ENCODE measurements around the gene IMP3. TPM values are rescaled to one million over a fixed set of nuclear protein-coding genes. Genes with fewer than 3 reads are reported as not detected.
"Not testable (repeated sequence)": the region's sequence is repeated elsewhere in the genome, so short reads cannot be mapped to it uniquely, and the experiment has no call there.

IMP3 gene
- 127 and 153 TPM in 2 replicates for total RNA-seq (2014; rRNA removed; shearing (Covaris generic))

GRCh38 chr15:75639709-75640482 lies at the start of gene IMP3:
IMP3 (minus strand) TSS chr15:75640224; CDS start chr15:75640168, 56 bp downstream.
- peak; percentile 98 for DNase-seq (ENCODE audit: low read depth)

GRCh38 chr15:75689429-75689828 lies 49.4 kb upstream of the IMP3 start:
- DNase-seq (ENCODE audit: low read depth), result not testable (repeated sequence)

GRCh38 chr15:75688831-75689230 lies 48.8 kb upstream of the IMP3 start:
- DNase-seq (ENCODE audit: low read depth), result no peak

GRCh38 chr15:75688278-75688557 lies 48.2 kb upstream of the IMP3 start:
- no peak for DNase-seq (ENCODE audit: low read depth)

GRCh38 chr15:75687486-75688277 lies 47.7 kb upstream of the IMP3 start:
- no peak for DNase-seq (ENCODE audit: low read depth)

GRCh38 chr15:75686212-75686642 lies 46.2 kb upstream of the IMP3 start:
- DNase-seq (ENCODE audit: low read depth), result peak; percentile 38

- no peak for DNase-seq (ENCODE audit: low read depth)
These were observed 45.2 kb upstream of the IMP3 start for GRCh38 chr15:75685195-75685594.

GRCh38 chr15:75684648-75685047 lies 44.6 kb upstream of the IMP3 start:
- DNase-seq (ENCODE audit: low read depth), result peak; percentile 29

GRCh38 chr15:75683646-75684312 lies 43.8 kb upstream of the IMP3 start:
- peak; percentile 48 for DNase-seq (ENCODE audit: low read depth)

GRCh38 chr15:75682181-75683135 lies 42.4 kb upstream of the IMP3 start:
- DNase-seq (ENCODE audit: low read depth), result no peak

- no peak for DNase-seq (ENCODE audit: low read depth)
These were observed 40.2 kb upstream of the IMP3 start for GRCh38 chr15:75680007-75680789.

- not testable (repeated sequence) for DNase-seq (ENCODE audit: low read depth)
These were observed 38.3 kb upstream of the IMP3 start for GRCh38 chr15:75678324-75678690.

GRCh38 chr15:75677465-75678323 lies 37.7 kb upstream of the IMP3 start:
- DNase-seq (ENCODE audit: low read depth), result no peak

GRCh38 chr15:75676688-75677464 lies 36.9 kb upstream of the IMP3 start:
- no peak for DNase-seq (ENCODE audit: low read depth)

- no peak for DNase-seq (ENCODE audit: low read depth)
These were observed 35.8 kb upstream of the IMP3 start for GRCh38 chr15:75675579-75676404.

GRCh38 chr15:75674366-75674765 lies 34.3 kb upstream of the IMP3 start:
- no peak for DNase-seq (ENCODE audit: low read depth)

- DNase-seq (ENCODE audit: low read depth), result peak; percentile 45
These were observed 33.6 kb upstream of the IMP3 start for GRCh38 chr15:75673426-75674235.
